ENCODE data around the gene TMEM132A. TPM values are rescaled to one million over a fixed set of nuclear protein-coding genes. Genes with fewer than 3 reads are reported as not detected.
"Not testable (repeated sequence)": the region's sequence is repeated elsewhere in the genome, so short reads cannot be mapped to it uniquely, and the experiment has no call there.

TMEM132A gene
- total RNA-seq, 2 donors from 2014 or later = 7.7 to 8.4 TPM

- DNase-seq (ENCODE audit: low spot score) (peak; percentile 92), ATAC-seq (ENCODE audit: insufficient number of reproducible peaks, low FRiP score, low read depth) (peak; percentile 86)
- peak within 1 kb of the TSS; percentile 92 to 94 for H3K27ac ChIP-seq
- H3K36me3 ChIP-seq = peaks cover 20% of the 10 kb centered on the region
- peaks cover 10 to 21% of the 10 kb centered on the region in 2 donors for H3K4me1 ChIP-seq (ENCODE audit: control insufficient read depth in 1 of 2, low read depth in 2 of 2)
- TF ChIP-seq CTCF (IDR thresholded peaks at IDR 0.05) = no peak
- no peaks in the 10 kb centered on the region for H3K27me3 ChIP-seq (replicated peaks; ENCODE audit: insufficient read depth)
- peak within 1 kb of the TSS; percentile 89 for H3K4me3 ChIP-seq
- no peaks in the 10 kb centered on the region for H3K9me3 ChIP-seq
Measured at GRCh38 chr11:60906132-60906972, 17.9 kb upstream of the TMEM132A start, which contains the start of gene PRPF19. TSS of gene PRPF19 (minus strand) at chr11:60906585. CDS start at chr11:60906382, 203 bp downstream.

GRCh38 chr11:60908803-60909202 lies 15.5 kb upstream of the TMEM132A start:
- Histone ChIP-seq H3K27ac (no peak overlapping the region), H3K27me3 (replicated peaks; ENCODE audit: insufficient read depth) (no peaks in the 10 kb centered on the region), H3K9me3 (no peaks in the 10 kb centered on the region), H3K4me1 (ENCODE audit: control insufficient read depth in 1 of 2, low read depth in 2 of 2) (peaks cover 16 to 31% of the 10 kb centered on the region in 2 donors), H3K4me3 (no peak overlapping the region), H3K36me3 (no peaks in the 10 kb centered on the region)
- no peak for TF ChIP-seq CTCF (IDR thresholded peaks at IDR 0.05)
- DNase-seq (ENCODE audit: low spot score) (no peak), ATAC-seq (ENCODE audit: insufficient number of reproducible peaks, low FRiP score, low read depth) (no peak)

GRCh38 chr11:60909680-60910280 lies 14.5 kb upstream of the TMEM132A start:
- not testable (repeated sequence) for H3K9me3 ChIP-seq; DNase-seq (ENCODE audit: low spot score); H3K36me3 ChIP-seq; H3K4me3 ChIP-seq; ATAC-seq (ENCODE audit: insufficient number of reproducible peaks, low FRiP score, low read depth); H3K27ac ChIP-seq; H3K27me3 ChIP-seq (replicated peaks; ENCODE audit: insufficient read depth)
- peaks cover 12 to 25% of the 10 kb centered on the region in 2 donors for H3K4me1 ChIP-seq (ENCODE audit: control insufficient read depth in 1 of 2, low read depth in 2 of 2)

GRCh38 chr11:60910281-60910687 lies 14.0 kb upstream of the TMEM132A start:
- Histone ChIP-seq H3K4me1 (ENCODE audit: control insufficient read depth in 1 of 2, low read depth in 2 of 2) (peaks cover 7 to 20% of the 10 kb centered on the region in 2 donors), H3K27ac (no peak overlapping the region), H3K27me3 (replicated peaks; ENCODE audit: insufficient read depth) (no peaks in the 10 kb centered on the region), H3K9me3 (no peaks in the 10 kb centered on the region), H3K36me3 (no peaks in the 10 kb centered on the region), H3K4me3 (no peak overlapping the region)
- DNase-seq (ENCODE audit: low spot score) (no peak), ATAC-seq (ENCODE audit: insufficient number of reproducible peaks, low FRiP score, low read depth) (no peak)
- no peak for TF ChIP-seq CTCF (IDR thresholded peaks at IDR 0.05)

- Histone ChIP-seq H3K36me3 (no peaks in the 10 kb centered on the region), H3K27me3 (replicated peaks; ENCODE audit: insufficient read depth) (no peaks in the 10 kb centered on the region), H3K9me3 (no peaks in the 10 kb centered on the region), H3K4me3 (no peak overlapping the region), H3K27ac (no peak overlapping the region), H3K4me1 (ENCODE audit: control insufficient read depth in 1 of 2, low read depth in 2 of 2) (peaks cover 8 to 20% of the 10 kb centered on the region in 2 donors)
- TF ChIP-seq CTCF (IDR thresholded peaks at IDR 0.05) = no peak
- DNase-seq (ENCODE audit: low spot score) = no peak
- no peak for ATAC-seq (ENCODE audit: insufficient number of reproducible peaks, low FRiP score, low read depth)
Measured at GRCh38 chr11:60910711-60911380, 13.4 kb upstream of the TMEM132A start.

Measured in thoracic aorta (tissue), 2 donors.